CD4-positive, alpha-beta T cell treated with Interleukin-6 at 100 ng/mL for 8 hours (primary cell): ENCODE measurements around the gene PLCB4.

Experiments
- DNase-seq: peaks from one replicate; pipeline ENCODE4 v3.0.0-alpha.2; 2020; ENCODE audit warnings: mixed read lengths, low spot score

The PLCB4 gene

GRCh38 chr20:9323622-9324021, 254.7 kb downstream of the PLCB4 start:
- no peak for DNase-seq

DNA sequence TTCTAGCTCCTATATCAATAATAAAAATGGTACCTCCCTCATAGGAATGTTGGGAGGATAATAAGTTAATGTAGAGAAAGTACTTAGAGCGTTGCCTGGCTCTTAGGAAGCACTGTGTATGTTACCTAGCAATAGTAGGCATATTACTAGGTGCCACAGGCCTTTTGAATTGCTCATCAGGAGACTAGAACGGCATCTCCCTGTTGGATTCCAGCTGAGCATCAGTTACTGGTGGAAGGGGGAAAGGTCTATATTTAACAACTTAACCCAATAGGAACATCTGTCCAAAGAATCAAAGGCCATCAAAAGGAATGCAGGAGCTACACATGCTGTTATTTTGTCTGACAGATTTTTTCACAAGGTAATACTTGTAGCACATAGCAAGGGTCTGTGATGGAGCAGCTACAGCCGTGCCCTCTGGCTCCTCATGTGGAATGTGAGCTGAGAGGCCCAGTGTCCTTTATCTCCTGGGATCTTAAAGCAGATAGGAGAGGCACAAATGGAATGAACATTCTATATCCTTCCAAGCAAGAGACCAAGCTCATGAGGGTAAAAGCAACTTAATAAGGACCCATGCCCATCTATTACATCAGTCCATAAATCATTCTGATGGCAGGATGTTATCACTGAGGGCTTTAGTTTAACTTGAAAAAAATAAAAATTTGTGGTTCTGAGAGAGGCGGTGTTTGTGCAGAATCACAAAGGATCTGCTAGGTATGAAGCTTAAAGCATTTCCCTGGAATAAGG, 260.6 kb downstream of the PLCB4 start:
- no peak for DNase-seq

GRCh38 chr20:9330151-9330550, 261.3 kb downstream of the PLCB4 start:
- no peak for DNase-seq

GRCh38 chr20:9331707-9332435, 263.0 kb downstream of the PLCB4 start:
- no peak for DNase-seq

GRCh38 chr20:9332791-9333479, 264.0 kb downstream of the PLCB4 start:
- no peak for DNase-seq

- no peak for DNase-seq
These were observed 266.0 kb downstream of the PLCB4 start for GRCh38 chr20:9334866-9335265.

DNA sequence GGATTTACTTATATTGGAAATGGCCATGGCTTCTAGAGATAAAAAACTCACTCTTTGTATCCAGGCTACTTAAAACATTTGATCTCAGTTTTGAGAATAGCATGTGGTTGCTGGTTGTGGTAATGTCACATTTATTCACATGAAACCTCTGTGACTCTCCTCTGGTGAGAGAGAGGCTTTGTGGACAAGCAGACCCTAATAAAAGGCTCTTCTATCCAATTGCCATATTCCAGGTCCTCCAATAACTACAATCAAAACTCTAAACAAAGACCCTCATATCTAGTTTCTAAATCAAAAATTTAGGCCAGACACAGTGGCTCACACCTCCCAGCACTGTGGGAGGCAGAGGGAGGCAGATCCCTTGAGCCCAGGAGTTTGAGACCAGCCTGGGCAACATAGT, 269.2 kb downstream of the PLCB4 start:
- no peak for DNase-seq

DNA sequence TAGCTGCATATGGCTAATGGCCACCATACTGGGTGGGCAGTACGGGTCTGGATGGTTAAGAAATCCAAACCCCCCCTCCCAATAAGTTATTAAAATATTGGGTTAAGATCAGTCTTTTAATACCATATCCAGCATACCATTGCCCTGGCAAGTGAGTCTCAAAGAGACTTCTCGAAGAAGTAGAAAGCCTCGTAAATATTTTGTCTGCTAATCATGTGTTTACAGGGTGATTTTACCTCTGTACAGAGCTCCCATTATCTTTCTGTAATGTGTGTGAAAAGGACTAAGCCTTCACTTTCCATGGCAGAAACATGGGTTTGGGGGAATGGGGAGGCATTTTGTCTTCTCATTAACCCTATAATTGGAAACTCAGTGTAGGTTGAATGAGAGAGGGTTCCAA, 270.8 kb downstream of the PLCB4 start:
- DNase-seq, result no peak

- DNase-seq, result no peak
These were observed 273.8 kb downstream of the PLCB4 start for GRCh38 chr20:9342651-9343050.

DNA sequence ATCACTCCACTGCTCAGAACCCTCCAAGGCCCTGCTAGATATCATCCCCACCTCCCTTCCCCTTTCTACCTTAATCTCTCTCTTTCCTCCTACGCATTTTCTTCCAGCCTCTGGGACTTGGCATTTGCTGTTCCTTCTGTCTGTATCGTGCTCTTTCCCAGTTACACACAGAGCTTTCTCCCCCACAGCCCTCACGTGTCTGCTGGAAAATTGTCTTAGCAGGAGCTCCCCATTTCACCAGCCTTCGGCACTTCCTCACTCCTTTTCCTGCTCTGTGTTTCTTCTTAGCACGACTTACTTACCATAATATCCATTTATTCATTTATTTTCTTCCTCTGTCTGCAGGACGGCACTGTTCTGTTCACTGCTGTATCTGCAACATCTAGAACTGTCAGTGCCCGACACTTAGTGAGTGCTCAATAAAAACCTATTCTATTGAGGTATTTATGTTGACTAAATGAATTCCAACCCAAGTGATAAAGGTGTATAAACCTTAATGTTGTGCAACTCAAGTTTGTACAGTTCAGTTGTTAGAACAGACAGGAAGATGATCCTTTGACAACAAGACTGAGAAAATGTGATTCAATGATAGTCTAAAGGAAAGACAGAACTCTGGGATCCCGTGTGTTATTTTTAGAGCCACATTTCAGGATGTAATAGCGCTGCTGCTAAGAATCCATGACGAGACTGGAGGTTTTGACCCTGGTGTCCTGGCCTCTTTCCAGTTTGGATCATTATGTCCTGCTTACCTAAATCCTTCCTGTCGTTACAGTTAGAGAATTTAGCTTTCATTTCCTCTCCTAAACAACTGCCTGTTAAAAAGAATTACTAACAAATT, 275.4 kb downstream of the PLCB4 start:
- no peak for DNase-seq

DNA sequence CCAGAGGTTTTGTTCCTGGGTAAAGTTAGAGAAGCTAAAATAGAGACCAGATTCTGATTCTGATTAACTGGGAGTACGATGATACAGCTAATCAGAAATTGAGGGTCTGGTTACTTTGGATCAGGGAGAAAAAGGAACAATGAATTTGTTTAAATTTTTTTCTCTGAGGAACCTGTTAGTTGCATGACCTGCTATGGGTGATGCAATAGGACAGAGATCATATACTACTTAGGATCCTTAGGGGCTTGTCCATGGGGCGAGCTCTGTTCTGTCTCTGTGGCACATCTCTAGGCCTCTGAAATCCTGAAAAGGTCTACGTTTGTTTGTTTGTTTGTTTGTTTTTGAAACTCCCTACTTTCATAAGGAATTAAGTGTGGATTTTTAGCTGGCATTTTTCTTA, 279.4 kb downstream of the PLCB4 start:
- DNase-seq, result no peak

DNA sequence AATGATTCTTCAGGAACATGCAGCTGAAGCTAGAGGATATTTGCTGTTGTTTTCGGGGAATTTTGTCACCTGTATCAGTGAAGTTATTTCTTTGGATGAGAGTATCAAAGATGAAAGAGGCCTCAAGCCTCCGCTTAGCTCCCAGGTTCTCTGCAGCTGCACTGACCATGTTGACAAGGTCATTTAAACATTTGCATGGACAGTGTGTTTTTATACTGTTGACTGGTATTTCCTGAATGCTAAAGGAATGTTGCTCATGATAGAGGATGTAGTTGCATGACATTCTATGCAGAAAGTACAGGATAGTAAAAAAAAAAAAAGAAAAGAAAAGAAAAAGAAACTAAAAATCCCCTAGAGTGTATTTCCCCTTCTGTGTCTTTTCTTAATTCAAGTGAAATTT, 279.9 kb downstream of the PLCB4 start:
- no peak for DNase-seq

DNA sequence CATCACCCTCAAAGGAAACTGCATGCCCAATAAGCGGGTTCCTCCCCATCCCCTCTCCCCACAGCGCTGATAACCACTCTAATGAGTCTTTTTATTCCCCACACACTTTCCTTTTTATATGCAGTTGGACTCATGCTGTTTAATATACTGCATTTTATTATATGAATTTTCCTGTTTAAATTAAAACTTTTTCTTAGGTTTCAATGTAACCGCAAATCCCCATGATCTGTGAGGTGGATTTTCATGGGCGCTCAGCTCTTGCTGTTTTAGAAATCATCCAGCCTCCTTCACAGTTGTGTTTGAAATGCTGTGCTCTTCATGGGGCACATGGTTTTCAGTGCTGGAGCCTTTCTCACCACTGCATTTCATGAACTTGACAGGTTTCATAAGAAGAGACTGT, 280.4 kb downstream of the PLCB4 start:
- no peak for DNase-seq

- DNase-seq, result no peak
These were observed 283.9 kb downstream of the PLCB4 start for GRCh38 chr20:9352739-9353138.

GRCh38 chr20:9353180-9353915, 284.5 kb downstream of the PLCB4 start:
- DNase-seq, result no peak

DNA sequence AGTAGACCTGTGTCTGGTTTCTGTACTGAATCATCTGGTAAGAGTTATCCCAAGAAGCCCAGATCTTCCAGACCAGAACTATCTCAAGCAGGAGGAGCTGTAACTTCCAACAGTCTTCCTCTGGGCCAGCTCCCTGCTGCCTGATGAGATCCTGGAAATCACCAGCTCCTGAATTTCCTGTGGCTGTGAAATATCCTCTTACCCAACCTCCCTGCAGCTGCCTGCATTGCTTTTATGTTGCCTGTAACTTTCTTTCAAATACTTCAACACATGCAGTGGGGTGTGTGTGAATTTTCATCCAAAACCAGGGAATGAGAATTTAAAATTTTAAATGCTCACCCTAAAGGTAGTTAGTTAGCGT, 285.0 kb downstream of the PLCB4 start:
- DNase-seq, result no peak

GRCh38 chr20:9354579-9354978, 285.7 kb downstream of the PLCB4 start:
- no peak for DNase-seq

DNA sequence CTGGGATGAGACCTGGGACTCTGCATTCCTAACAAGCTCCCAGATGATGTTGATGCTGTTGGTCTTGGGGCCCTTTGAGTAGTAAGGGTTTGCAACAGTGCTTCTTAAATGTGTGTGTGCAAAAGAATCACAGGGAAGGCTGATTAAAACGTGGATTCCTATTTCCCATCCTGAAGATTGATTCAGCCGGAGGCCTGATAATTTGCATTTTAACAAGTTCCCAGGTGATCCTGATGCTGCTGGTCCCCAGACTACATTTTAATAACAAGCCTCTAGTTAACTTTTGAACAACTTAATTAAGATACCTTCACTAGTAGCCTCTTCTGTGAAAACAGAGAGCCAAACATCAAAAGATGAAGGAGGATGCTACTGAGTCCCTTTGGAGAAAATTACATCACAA, 289.1 kb downstream of the PLCB4 start:
- no peak for DNase-seq

DNA sequence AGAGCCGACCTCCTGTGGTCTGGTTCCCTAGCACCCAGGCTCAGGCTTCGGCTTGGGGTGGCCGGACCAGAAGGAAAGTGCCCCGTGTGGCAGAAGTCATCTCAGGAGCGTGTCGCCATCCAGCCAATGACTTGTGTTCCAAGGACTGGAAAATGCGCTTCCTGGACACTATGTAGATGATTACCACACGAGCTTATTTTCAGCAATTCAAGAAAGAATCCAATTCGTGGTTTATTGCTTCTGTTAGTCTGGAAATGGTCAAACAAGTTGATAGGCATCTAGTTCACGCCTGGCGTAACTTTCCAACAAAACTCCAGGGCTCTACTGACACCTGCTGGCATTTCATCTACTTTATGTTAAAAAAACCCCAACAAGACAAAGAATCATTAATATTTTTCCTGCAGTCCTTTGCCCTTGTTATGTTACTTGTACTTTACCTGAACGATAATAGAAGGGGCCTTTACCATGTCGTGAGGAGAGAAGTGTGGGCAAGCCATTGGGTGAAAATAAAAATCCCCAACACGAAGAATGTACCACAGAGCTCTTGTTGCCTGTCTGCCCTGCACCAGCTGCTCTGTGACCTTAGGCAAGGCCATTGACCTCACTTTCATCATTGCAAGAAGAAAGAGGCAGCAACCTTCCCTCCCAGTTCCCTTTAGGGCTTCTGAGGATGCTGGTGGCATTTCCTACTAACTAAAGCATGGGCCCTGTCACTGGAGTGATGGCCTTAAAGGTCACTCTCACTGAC, 290.8 kb downstream of the PLCB4 start:
- DNase-seq, result no peak

GRCh38 chr20:9360431-9360830, 291.5 kb downstream of the PLCB4 start:
- DNase-seq, result no peak

GRCh38 chr20:9363673-9364072, 294.8 kb downstream of the PLCB4 start:
- no peak for DNase-seq
